GM23338 (cell line): ENCODE measurements around the gene XPNPEP1.

Experiments used
- CREB1 ChIP-seq: fragments of 250-450 bp; sonication (Bioruptor Pico); IDR thresholded peaks from 2 replicates; pipeline ENCODE4 v1.5.0; 2020; ENCODE audit warnings: low read depth, mild to moderate bottlenecking, moderate library complexity
- EZH2 ChIP-seq: fragments of 200-600 bp; sonication (generic); IDR thresholded peaks from one replicate; pipeline ENCODE4 v1.8.0; 2017; ENCODE audit warnings: antibody characterized with exemption, mild to moderate bottlenecking, low read depth; ENCODE audit not compliant: unreplicated experiment
- EZH2phosphoT487 ChIP-seq: fragments of 200-600 bp; sonication (generic); IDR thresholded peaks from one replicate; pipeline ENCODE4 v1.8.1; 2018; ENCODE audit warnings: antibody characterized with exemption; ENCODE audit not compliant: unreplicated experiment
- JUNB ChIP-seq: IDR thresholded peaks from one replicate; pipeline ENCODE4 v1.6.1; 2016; ENCODE audit warnings: antibody characterized with exemption; ENCODE audit not compliant: unreplicated experiment
- ZNF114 ChIP-seq: fragments of 250-450 bp; sonication (Bioruptor Pico); IDR thresholded peaks from 2 replicates; pipeline ENCODE4 v1.5.0; 2020; ENCODE audit warnings: mild to moderate bottlenecking, moderate library complexity
- TF ChIP-seq, protein P1 (sequence below), 2 experiments: fragments of 200-600 bp in 1 of 2; sonication (generic) in 1 of 2; conservative IDR thresholded peaks; 2 replicates each; pipeline versions ENCODE4 v1.5.1 to v1.6.1; 2016 to 2017; ENCODE audit warnings: antibody characterized with exemption in 2 of 2, low read depth in 2 of 2, mild to moderate bottlenecking in 2 of 2, moderate library complexity in 1 of 2
- TF ChIP-seq, protein P2 (sequence below): IDR thresholded peaks from one replicate; pipeline ENCODE4 v1.6.1; 2018; ENCODE audit warnings: antibody characterized with exemption; ENCODE audit not compliant: unreplicated experiment

DNA sequence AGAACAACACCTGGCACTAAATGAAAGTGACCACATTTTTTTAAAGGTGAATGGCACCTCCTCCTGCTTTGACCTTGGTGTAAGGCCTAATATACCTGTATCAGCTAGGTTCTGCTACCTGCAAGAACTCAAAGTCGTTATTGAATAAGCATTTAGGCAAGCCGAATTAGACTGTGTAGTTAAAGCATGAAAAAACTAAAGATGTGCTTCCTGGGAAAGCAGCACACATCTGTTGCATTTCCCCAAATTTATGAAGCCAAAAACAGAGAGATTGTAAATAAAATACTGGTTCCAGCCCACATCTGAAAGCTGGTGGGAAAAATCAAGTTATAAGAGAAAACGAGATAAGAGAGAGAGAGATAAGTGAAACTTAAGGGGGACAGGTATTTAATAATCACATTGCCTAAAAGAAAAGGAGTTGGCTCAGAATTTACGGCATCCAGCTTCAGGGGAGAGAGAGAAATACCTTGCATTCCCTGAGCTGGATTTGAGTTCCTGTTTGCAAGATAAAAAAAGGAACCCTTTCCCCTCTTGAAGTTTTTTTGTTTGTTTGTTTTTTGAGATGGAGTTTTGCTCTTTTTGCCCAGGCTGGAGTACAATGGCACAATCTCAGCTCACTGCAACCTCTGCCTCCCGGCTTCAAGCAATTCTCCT lies 1.8 kb upstream of the XPNPEP1 start:
- TF ChIP-seq, protein P1, sequence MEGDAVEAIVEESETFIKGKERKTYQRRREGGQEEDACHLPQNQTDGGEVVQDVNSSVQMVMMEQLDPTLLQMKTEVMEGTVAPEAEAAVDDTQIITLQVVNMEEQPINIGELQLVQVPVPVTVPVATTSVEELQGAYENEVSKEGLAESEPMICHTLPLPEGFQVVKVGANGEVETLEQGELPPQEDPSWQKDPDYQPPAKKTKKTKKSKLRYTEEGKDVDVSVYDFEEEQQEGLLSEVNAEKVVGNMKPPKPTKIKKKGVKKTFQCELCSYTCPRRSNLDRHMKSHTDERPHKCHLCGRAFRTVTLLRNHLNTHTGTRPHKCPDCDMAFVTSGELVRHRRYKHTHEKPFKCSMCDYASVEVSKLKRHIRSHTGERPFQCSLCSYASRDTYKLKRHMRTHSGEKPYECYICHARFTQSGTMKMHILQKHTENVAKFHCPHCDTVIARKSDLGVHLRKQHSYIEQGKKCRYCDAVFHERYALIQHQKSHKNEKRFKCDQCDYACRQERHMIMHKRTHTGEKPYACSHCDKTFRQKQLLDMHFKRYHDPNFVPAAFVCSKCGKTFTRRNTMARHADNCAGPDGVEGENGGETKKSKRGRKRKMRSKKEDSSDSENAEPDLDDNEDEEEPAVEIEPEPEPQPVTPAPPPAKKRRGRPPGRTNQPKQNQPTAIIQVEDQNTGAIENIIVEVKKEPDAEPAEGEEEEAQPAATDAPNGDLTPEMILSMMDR (conservative IDR thresholded peaks at IDR 0.05; ENCODE audit: low read depth in 2 of 2) = no peak
- TF ChIP-seq, protein P2, sequence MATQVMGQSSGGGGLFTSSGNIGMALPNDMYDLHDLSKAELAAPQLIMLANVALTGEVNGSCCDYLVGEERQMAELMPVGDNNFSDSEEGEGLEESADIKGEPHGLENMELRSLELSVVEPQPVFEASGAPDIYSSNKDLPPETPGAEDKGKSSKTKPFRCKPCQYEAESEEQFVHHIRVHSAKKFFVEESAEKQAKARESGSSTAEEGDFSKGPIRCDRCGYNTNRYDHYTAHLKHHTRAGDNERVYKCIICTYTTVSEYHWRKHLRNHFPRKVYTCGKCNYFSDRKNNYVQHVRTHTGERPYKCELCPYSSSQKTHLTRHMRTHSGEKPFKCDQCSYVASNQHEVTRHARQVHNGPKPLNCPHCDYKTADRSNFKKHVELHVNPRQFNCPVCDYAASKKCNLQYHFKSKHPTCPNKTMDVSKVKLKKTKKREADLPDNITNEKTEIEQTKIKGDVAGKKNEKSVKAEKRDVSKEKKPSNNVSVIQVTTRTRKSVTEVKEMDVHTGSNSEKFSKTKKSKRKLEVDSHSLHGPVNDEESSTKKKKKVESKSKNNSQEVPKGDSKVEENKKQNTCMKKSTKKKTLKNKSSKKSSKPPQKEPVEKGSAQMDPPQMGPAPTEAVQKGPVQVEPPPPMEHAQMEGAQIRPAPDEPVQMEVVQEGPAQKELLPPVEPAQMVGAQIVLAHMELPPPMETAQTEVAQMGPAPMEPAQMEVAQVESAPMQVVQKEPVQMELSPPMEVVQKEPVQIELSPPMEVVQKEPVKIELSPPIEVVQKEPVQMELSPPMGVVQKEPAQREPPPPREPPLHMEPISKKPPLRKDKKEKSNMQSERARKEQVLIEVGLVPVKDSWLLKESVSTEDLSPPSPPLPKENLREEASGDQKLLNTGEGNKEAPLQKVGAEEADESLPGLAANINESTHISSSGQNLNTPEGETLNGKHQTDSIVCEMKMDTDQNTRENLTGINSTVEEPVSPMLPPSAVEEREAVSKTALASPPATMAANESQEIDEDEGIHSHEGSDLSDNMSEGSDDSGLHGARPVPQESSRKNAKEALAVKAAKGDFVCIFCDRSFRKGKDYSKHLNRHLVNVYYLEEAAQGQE = no peak
- no peak for TF ChIP-seq EZH2
- TF ChIP-seq ZNF114 = no peak
- no peak for TF ChIP-seq JUNB
- no peak for TF ChIP-seq CREB1 (CRISPR knock-in tag)
- no peak for TF ChIP-seq EZH2phosphoT487
